Tibial nerve (tissue), 3 donors: ENCODE measurements around the gene FAM124A.

ENCODE experiments used
- POLR2A ChIP-seq, 2 donors: fragments of 450-650 bp; IDR thresholded peaks; one replicate each; pipeline ENCODE4 v1.6.1; 2017; ENCODE audit warnings: antibody characterized with exemption in 2 of 2, mild to moderate bottlenecking in 2 of 2, moderate library complexity in 2 of 2
- TF ChIP-seq, protein P1 (sequence below), 5 experiments: fragments of 200-600 bp in 3 of 5; fragments of 450-650 bp in 2 of 5; sonication (generic) in 3 of 5; IDR thresholded peaks; one replicate each; pipeline ENCODE4 v1.5.1; 2016 to 2019; ENCODE audit warnings: antibody characterized with exemption in 5 of 5, mild to moderate bottlenecking in 3 of 5, moderate library complexity in 2 of 5

DNA sequence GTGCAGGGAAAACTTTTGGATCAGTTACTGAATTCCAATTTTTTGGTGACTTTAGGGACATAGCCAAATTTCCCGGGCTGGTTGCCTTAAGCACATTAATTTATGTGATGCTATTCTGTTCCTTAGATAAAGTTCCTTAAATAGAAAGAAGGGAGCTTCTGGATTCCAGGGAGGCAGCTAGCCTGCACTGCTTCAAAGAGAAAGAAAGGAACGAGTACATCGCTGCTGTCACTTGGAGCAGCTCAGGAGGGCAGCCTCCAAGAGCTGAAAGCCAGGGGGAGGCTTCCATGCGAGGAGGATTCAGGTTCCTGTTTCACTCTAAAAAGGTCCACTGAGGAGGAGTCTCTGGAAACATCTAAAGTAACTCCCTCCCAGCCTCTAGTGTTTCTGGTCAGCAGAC lies 55.7 kb downstream of the FAM124A start:
- TF ChIP-seq, protein P1, sequence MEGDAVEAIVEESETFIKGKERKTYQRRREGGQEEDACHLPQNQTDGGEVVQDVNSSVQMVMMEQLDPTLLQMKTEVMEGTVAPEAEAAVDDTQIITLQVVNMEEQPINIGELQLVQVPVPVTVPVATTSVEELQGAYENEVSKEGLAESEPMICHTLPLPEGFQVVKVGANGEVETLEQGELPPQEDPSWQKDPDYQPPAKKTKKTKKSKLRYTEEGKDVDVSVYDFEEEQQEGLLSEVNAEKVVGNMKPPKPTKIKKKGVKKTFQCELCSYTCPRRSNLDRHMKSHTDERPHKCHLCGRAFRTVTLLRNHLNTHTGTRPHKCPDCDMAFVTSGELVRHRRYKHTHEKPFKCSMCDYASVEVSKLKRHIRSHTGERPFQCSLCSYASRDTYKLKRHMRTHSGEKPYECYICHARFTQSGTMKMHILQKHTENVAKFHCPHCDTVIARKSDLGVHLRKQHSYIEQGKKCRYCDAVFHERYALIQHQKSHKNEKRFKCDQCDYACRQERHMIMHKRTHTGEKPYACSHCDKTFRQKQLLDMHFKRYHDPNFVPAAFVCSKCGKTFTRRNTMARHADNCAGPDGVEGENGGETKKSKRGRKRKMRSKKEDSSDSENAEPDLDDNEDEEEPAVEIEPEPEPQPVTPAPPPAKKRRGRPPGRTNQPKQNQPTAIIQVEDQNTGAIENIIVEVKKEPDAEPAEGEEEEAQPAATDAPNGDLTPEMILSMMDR (IDR thresholded peaks at IDR 0.05), result no peak
- TF ChIP-seq POLR2A (IDR thresholded peaks at IDR 0.05), result no peak
